OCI-M2 (cell line): ENCODE data around the gene OTOG.

Experiments used
- DNase-seq: peaks from one replicate; lab custom pipeline; 2025; ENCODE audit not compliant: unreplicated experiment; lab: John Stamatoyannopoulos, UW

The OTOG gene

GRCh38 chr11:17547051-17547577 is at the start of gene OTOG:
Gene OTOG, plus strand, starts transcription at chr11:17547259. Its CDS starts 114 bp downstream, at chr11:17547373.
- no peak for DNase-seq

- DNase-seq: no peak
Measured at GRCh38 chr11:17498058-17498457, 49.0 kb upstream of the OTOG start.

- no peak for DNase-seq
Measured at GRCh38 chr11:17498475-17498874, 48.6 kb upstream of the OTOG start.

GRCh38 chr11:17500673-17501072 is 46.4 kb upstream of the OTOG start:
- no peak for DNase-seq

GRCh38 chr11:17502630-17503029 is 44.4 kb upstream of the OTOG start:
- no peak for DNase-seq

- no peak for DNase-seq
Measured at GRCh38 chr11:17504330-17505107, 42.5 kb upstream of the OTOG start.

GRCh38 chr11:17505146-17505545 is 41.9 kb upstream of the OTOG start:
- no peak for DNase-seq

GRCh38 chr11:17506314-17506713 is 40.7 kb upstream of the OTOG start:
- DNase-seq: no peak

- DNase-seq: no peak
Measured at GRCh38 chr11:17506942-17507341, 40.1 kb upstream of the OTOG start.

- DNase-seq: no peak
Measured at GRCh38 chr11:17507773-17508172, 39.3 kb upstream of the OTOG start.

GRCh38 chr11:17508306-17508705 is 38.8 kb upstream of the OTOG start:
- DNase-seq: no peak

- no peak for DNase-seq
Measured at GRCh38 chr11:17508791-17509190, 38.3 kb upstream of the OTOG start.

GRCh38 chr11:17510507-17511206 is 36.4 kb upstream of the OTOG start:
- no peak for DNase-seq

GRCh38 chr11:17511571-17511970 is 35.5 kb upstream of the OTOG start:
- no peak for DNase-seq

GRCh38 chr11:17512101-17512500 is 35.0 kb upstream of the OTOG start:
- DNase-seq: no peak

GRCh38 chr11:17513853-17514252 is 33.2 kb upstream of the OTOG start:
- no peak for DNase-seq

GRCh38 chr11:17514476-17514875 is 32.6 kb upstream of the OTOG start:
- DNase-seq: no peak

- no peak for DNase-seq
Measured at GRCh38 chr11:17515443-17516176, 31.4 kb upstream of the OTOG start.

- DNase-seq: no peak
Measured at GRCh38 chr11:17516551-17517150, 30.4 kb upstream of the OTOG start.

- no peak for DNase-seq
Measured at GRCh38 chr11:17517186-17517585, 29.9 kb upstream of the OTOG start.

- no peak for DNase-seq
Measured at GRCh38 chr11:17518366-17518765, 28.7 kb upstream of the OTOG start.
